ENCODE results near the gene CAMK1. TPM values are rescaled to one million over a fixed set of nuclear protein-coding genes. Genes with fewer than 3 reads are reported as not detected.

The CAMK1 gene
- total and polyA plus RNA-seq, 9 of the 15 experiments (the other 6 are each of a cell fraction or from before 2014, with no cell fraction given) = 0.23 to 10.7 (median 6.0) TPM

DNA sequence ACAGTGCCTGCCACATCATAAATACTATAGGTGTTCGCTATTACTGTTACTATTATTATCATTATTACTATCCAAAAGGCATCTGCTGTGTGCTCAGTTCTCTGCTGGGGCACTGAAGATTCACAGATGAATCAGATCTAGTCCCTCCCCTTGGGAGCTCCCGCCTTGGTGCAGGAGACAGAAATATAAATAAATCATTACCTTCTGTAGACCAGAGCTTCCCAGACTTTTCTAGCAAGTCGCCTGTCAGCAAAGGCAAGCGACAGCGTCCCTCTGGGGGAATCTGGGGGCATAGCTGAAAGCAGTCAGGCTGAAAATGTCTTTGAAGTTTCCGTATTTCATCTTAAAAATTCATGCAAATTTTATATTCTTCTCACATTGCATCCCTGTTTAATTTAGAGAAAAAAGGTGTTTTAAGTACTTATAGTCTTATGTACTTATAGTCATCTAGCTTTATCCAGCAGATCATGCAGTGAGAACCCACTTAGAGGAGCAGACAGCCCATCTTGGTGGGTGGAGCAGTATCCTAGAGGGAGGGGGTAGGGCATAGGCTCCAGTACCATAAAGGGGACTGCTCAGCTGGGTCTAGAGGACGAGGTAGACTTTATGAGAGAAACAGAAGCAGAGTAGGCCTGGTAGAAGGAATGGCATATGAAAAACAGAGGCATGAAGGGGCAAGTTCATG lies 48.6 kb downstream of the CAMK1 start (continued):
- TF ChIP-seq, protein P1, sequence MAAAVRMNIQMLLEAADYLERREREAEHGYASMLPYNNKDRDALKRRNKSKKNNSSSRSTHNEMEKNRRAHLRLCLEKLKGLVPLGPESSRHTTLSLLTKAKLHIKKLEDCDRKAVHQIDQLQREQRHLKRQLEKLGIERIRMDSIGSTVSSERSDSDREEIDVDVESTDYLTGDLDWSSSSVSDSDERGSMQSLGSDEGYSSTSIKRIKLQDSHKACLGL (CRISPR knock-in tag; IDR thresholded peaks at IDR 0.05; ENCODE audit: borderline replicate concordance, poor library complexity, severe bottlenecking) = no peak
- TF ChIP-seq TARDBP (IDR thresholded peaks at IDR 0.05) (no peak), PRPF4 (IDR thresholded peaks at IDR 0.05; ENCODE audit: insufficient read depth, low read depth, low read length, poor library complexity, severe bottlenecking) (no peak)
- TF ChIP-seq, protein P2, sequence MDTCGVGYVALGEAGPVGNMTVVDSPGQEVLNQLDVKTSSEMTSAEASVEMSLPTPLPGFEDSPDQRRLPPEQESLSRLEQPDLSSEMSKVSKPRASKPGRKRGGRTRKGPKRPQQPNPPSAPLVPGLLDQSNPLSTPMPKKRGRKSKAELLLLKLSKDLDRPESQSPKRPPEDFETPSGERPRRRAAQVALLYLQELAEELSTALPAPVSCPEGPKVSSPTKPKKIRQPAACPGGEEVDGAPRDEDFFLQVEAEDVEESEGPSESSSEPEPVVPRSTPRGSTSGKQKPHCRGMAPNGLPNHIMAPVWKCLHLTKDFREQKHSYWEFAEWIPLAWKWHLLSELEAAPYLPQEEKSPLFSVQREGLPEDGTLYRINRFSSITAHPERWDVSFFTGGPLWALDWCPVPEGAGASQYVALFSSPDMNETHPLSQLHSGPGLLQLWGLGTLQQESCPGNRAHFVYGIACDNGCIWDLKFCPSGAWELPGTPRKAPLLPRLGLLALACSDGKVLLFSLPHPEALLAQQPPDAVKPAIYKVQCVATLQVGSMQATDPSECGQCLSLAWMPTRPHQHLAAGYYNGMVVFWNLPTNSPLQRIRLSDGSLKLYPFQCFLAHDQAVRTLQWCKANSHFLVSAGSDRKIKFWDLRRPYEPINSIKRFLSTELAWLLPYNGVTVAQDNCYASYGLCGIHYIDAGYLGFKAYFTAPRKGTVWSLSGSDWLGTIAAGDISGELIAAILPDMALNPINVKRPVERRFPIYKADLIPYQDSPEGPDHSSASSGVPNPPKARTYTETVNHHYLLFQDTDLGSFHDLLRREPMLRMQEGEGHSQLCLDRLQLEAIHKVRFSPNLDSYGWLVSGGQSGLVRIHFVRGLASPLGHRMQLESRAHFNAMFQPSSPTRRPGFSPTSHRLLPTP (IDR thresholded peaks at IDR 0.05; ENCODE audit: borderline replicate concordance, extremely low read depth, insufficient read length) = no peak

DNA sequence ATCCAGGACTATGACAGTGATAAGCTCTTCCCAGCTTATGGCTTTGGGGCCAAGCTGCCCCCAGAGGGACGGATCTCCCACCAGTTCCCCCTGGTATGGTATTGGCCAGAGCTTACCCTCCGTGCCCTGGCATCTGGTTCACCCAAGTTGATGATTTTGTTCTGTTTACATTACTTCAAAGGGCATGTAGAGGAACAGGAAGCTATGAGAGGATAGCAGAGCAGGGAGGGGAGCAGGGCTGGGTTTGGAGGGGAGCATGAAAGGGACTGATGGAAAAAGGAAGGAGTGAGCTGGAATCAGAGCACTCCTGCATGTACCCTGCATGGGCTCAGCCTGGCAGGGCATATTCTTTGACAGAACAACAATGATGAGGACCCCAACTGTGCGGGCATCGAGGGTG lies 51.6 kb downstream of the CAMK1 start:
- H3K4me1 ChIP-seq (replicated peaks in 1 of 2; ENCODE audit: control insufficient read depth in 2 of 2, insufficient read depth in 2 of 2, low read length in 2 of 2) = peaks cover 5 to 10% of the 10 kb centered on the region in 2 experiments; a peak in 4 of 5 replicates
- no TSS peak for BruUV-seq (replicated peaks)
- H3K9me1 ChIP-seq (ENCODE audit: control insufficient read depth, insufficient read depth, low read length) = no peaks in the 10 kb centered on the region
- peaks cover 17 to 19% of the 10 kb centered on the region in 2 experiments; a peak in 4 of 5 replicates for H3K27me3 ChIP-seq (ENCODE audit: control insufficient read depth in 2 of 2, insufficient read depth in 2 of 2, low read length in 2 of 2)
- POLR2A ChIA-PET = interaction anchor here (0.6 to 1.1 kb wide), 4 partner anchors 9 to 1319 kb away, joined by 3 to 4 read pairs (median 3); no protein-coding TSS in a partner anchor
- in situ Hi-C loops (cut with MboI) (no loop called here), intact Hi-C loops (cut with micrococcal nuclease) (loop anchor here (5.0 to 10.0 kb wide), 7 partner anchors 74 to 363 kb away; partner anchors contain the start of genes ARPC4, CRELD1, FANCD2 and RPUSD3)
- DNase-seq (ENCODE audit: extremely low read depth in 1 of 4, low spot score in 3 of 4) = no peak
- FAIRE-seq = no peak
- no peak overlapping the region for H3K27ac ChIP-seq (ENCODE audit: extremely low read depth, low read depth, low read length)
- H3K4me2 ChIP-seq (ENCODE audit: insufficient read depth, low read length) = no peak overlapping the region
- H4K20me1 ChIP-seq (replicated peaks; ENCODE audit: control insufficient read depth, insufficient read depth, low read length) = no peaks in the 10 kb centered on the region
- no peaks in the 10 kb centered on the region for H3K79me2 ChIP-seq (ENCODE audit: control insufficient read depth, insufficient read depth, low read length)
- H2AFZ ChIP-seq (ENCODE audit: low read depth, low read length) = no peak overlapping the region
- no peak overlapping the region for H3K9ac ChIP-seq (ENCODE audit: insufficient read depth in 1 of 2, low read depth in 2 of 2, low read length in 2 of 2)
- no peak overlapping the region for H3K4me3 ChIP-seq
- WGBS (ENCODE audit: insufficient coverage, low coverage, missing lambda C conversion rate) = 3% methylated on average over 4 of the region's 4 CpGs
- H3K9me3 ChIP-seq (replicated peaks; ENCODE audit: control insufficient read depth, insufficient read depth, low read depth, low read length) = no peaks in the 10 kb centered on the region
- CTCF ChIA-PET (ENCODE audit: low intra/inter-chr PET ratio) = no interaction called here
- ATAC-seq = no peak
- H3K36me3 ChIP-seq (ENCODE audit: control insufficient read depth, insufficient read depth, low read length) = no peaks in the 10 kb centered on the region
- TF ChIP-seq FOXJ2 (tag; IDR thresholded peaks at IDR 0.05) (no peak), ZFP36 (IDR thresholded peaks at IDR 0.05; ENCODE audit: low read depth, low read length, partially characterized antibody) (no peak), ZKSCAN8 (CRISPR knock-in tag; IDR thresholded peaks at IDR 0.05) (no peak), SAFB2 (IDR thresholded peaks at IDR 0.05; ENCODE audit: borderline replicate concordance, low read depth, low read length, severe bottlenecking) (no peak), RBM14 (IDR thresholded peaks at IDR 0.05; ENCODE audit: borderline replicate concordance, insufficient read depth, low read depth, low read length) (no peak)
- TF ChIP-seq, protein P3, sequence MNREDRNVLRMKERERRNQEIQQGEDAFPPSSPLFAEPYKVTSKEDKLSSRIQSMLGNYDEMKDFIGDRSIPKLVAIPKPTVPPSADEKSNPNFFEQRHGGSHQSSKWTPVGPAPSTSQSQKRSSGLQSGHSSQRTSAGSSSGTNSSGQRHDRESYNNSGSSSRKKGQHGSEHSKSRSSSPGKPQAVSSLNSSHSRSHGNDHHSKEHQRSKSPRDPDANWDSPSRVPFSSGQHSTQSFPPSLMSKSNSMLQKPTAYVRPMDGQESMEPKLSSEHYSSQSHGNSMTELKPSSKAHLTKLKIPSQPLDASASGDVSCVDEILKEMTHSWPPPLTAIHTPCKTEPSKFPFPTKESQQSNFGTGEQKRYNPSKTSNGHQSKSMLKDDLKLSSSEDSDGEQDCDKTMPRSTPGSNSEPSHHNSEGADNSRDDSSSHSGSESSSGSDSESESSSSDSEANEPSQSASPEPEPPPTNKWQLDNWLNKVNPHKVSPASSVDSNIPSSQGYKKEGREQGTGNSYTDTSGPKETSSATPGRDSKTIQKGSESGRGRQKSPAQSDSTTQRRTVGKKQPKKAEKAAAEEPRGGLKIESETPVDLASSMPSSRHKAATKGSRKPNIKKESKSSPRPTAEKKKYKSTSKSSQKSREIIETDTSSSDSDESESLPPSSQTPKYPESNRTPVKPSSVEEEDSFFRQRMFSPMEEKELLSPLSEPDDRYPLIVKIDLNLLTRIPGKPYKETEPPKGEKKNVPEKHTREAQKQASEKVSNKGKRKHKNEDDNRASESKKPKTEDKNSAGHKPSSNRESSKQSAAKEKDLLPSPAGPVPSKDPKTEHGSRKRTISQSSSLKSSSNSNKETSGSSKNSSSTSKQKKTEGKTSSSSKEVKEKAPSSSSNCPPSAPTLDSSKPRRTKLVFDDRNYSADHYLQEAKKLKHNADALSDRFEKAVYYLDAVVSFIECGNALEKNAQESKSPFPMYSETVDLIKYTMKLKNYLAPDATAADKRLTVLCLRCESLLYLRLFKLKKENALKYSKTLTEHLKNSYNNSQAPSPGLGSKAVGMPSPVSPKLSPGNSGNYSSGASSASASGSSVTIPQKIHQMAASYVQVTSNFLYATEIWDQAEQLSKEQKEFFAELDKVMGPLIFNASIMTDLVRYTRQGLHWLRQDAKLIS (CRISPR knock-in tag; IDR thresholded peaks at IDR 0.05) = no peak
